GM12875 (cell line): Measurements from ENCODE around the gene ZFAND4.
"Not testable (repeated sequence)": the region's sequence is repeated elsewhere in the genome, so short reads cannot be mapped to it uniquely, and the experiment has no call there.

Source experiments
- H3K4me3 ChIP-seq: one replicate; pipeline ENCODE4 v1.5.1; 2011; ENCODE audit warnings: low read depth, low read length, control low read depth
- TF ChIP-seq, protein P1 (sequence below): IDR thresholded peaks from 2 replicates; pipeline ENCODE4 v1.5.1; 2011; ENCODE audit warnings: low read depth, mild to moderate bottlenecking, control low read depth, inconsistent platforms, low read length, moderate library complexity, borderline replicate concordance; ENCODE audit not compliant: insufficient read depth

The ZFAND4 gene

DNA sequence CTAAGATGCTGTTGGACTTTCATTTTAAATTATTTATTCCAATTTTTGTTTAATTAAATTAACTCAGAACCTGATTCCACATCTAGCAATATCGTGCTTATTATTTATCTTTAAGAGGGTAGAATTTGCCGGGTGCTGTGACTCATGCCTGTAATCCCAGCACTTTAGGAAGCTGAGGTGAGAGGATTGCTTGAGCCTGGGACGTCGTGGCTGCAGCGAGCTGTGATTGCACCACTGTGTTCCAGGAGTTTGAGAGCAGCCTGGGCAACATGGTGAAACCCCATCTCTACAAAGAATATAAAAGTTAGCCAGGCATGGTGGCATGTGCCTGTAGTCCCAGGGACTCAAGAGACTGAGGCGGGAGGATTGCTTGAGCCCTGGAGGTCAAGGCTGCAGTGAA lies 47.8 kb downstream of the ZFAND4 start:
- TF ChIP-seq, protein P1, sequence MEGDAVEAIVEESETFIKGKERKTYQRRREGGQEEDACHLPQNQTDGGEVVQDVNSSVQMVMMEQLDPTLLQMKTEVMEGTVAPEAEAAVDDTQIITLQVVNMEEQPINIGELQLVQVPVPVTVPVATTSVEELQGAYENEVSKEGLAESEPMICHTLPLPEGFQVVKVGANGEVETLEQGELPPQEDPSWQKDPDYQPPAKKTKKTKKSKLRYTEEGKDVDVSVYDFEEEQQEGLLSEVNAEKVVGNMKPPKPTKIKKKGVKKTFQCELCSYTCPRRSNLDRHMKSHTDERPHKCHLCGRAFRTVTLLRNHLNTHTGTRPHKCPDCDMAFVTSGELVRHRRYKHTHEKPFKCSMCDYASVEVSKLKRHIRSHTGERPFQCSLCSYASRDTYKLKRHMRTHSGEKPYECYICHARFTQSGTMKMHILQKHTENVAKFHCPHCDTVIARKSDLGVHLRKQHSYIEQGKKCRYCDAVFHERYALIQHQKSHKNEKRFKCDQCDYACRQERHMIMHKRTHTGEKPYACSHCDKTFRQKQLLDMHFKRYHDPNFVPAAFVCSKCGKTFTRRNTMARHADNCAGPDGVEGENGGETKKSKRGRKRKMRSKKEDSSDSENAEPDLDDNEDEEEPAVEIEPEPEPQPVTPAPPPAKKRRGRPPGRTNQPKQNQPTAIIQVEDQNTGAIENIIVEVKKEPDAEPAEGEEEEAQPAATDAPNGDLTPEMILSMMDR = no peak
- no peak overlapping the region for H3K4me3 ChIP-seq

GRCh38 chr10:45614869-45615268 lies 57.7 kb downstream of the ZFAND4 start:
- TF ChIP-seq, protein P1 = no peak
- no peak overlapping the region for H3K4me3 ChIP-seq

DNA sequence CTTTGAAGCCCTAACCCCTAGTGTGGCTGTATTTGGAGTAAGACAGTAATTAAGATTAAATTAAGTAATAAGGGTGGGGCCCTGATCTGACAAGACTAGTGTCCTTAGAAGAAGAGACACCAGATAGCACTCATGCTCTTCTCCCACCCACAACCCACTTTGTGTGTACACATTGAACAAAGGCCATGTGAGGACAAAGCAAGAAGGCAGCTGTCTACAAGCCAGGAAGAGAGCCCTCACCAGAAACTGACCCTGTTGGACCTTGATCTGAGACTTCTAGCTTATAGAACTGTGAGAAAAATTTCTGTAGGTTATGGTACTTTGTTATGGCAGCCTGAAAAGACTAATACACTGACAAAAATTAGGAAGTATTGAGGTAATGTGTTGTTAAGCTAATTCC lies 59.8 kb downstream of the ZFAND4 start:
- H3K4me3 ChIP-seq = no peak overlapping the region
- TF ChIP-seq, protein P1 = no peak

GRCh38 chr10:45608052-45608451 lies 64.5 kb downstream of the ZFAND4 start:
- H3K4me3 ChIP-seq = no peak overlapping the region
- TF ChIP-seq, protein P1 = no peak

DNA sequence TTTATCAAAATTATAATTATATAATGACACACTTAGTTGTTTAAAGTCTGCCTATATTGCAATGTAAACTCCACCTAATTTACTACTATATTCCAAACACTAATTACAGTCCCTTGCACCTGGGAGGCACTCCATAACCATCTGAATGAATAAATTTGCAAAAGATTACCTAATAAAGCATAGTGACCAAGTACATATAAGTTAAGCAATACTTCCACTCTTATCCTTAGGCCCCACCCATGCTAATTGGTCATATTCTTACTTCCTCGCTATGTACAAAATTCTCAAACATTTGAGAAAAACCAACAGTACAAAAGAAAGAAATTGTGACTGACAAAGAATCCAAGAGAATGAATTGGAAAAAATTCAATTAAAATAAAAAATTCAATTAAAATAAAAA lies 65.3 kb downstream of the ZFAND4 start:
- H3K4me3 ChIP-seq = no peak overlapping the region
- TF ChIP-seq, protein P1 = no peak

GRCh38 chr10:45602836-45603235 lies 69.7 kb downstream of the ZFAND4 start:
- TF ChIP-seq, protein P1 = no peak
- H3K4me3 ChIP-seq = no peak overlapping the region

GRCh38 chr10:45602082-45602730 lies 70.4 kb downstream of the ZFAND4 start:
- H3K4me3 ChIP-seq = no peak overlapping the region
- TF ChIP-seq, protein P1 = no peak

DNA sequence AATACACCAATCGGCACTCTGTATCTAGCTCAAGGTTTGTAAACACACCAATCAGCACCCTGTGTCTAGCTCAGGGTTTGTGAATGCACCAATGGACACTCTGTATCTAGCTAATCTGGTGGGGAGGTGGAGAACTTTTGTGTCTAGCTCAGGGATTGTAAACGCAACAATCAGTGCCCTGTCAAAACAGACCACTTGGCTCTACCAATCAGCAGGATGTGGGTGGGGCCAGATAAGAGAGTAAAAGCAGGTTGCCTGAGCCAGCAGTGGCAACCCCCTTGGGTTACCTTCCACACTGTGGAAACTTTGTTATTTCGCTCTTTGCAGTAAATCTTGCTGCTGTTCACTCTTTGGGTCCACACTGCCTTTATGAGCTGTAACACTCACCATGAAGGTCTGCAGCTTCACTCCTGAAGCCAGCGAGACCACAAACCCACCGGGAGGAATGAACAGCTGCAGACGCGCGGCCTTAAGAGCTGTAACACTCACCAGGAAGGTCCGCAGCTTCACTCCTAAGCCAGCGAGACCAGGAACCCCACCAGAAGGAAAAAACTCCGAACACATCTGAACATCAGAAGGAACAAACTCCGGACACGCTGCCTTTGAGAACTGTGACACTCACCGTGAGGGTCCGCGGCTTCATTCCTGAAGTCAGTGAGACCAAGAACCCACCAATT lies 71.2 kb downstream of the ZFAND4 start:
- not testable (repeated sequence) for H3K4me3 ChIP-seq

DNA sequence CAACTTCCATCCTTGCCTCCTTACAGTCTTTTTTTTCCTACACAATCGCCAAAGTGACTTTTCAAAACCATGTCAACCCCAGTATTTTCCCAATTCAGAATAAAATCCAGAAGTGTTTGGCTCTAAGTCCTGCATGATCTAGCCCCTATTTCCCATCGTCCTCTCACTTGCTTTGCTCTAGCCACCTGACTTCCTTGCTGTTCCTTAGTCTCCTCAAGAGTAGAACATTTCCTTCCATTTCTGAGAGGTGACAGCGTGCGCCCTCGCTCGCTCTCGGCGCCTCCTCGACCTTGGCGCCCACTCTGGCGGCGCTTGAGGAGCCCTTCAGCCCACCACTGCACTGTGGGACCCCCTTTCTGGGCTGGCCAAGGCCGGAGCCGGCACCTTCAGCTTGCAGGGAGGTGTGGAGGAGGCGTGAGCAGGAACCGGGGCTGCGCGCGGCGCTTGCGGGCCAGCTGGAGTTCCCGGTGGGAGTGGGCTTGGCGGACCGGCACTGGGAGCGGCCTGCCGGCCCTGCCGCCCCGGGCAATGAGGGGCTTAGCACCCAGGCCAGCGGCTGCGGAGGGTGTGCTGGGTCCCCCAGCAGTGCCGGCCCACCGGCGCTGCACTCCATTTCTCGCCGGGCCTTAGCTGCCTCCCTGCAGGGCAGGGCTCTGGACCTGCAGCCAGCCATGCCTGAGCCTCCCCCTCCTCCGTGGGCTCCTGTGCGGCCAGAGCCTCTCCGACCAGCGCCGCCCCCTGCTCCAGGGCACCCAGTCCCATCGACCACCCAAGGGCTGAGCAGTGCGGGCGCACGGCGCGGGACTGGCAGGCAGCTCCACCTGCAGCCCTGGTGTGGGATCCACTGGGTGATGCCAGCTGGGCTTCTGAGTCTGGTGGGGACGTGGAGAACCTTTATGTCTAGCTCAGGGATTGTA lies 72.0 kb downstream of the ZFAND4 start:
- not testable (repeated sequence) for H3K4me3 ChIP-seq
